GM23248 (cell line): ENCODE results near the gene HOGA1. TPM values are rescaled to one million over a fixed set of nuclear protein-coding genes. Genes with fewer than 3 reads are reported as not detected.
A peak's percentile ranks its signal among the peaks of the same experiment; 100 is the strongest.

Source experiments
- DNase-seq: peaks from one replicate; pipeline ENCODE4 v3.0.0-alpha.2; 2015
- H2AFZ ChIP-seq: fragments of 200-600 bp; sonication (generic); 2 replicates; pipeline ENCODE4 v1.6.1; 2016; ENCODE audit warnings: antibody characterized with exemption
- H3F3A ChIP-seq: fragments of 200-600 bp; sonication (generic); 2 replicates; pipeline ENCODE4 v1.6.1; 2016; ENCODE audit warnings: mild to moderate bottlenecking, antibody characterized with exemption, mixed run types; ENCODE audit not compliant: insufficient read depth
- H3K27ac ChIP-seq: fragments of 200-600 bp; sonication (generic); 2 replicates; pipeline ENCODE4 v1.5.1; 2016; ENCODE audit warnings: mild to moderate bottlenecking
- H3K27me3 ChIP-seq: fragments of 200-600 bp; sonication (generic); replicated peaks from 2 replicates; pipeline ENCODE4 v1.6.1; 2016; ENCODE audit warnings: mild to moderate bottlenecking; ENCODE audit not compliant: insufficient read depth
- H3K36me3 ChIP-seq: fragments of 200-600 bp; sonication (generic); 2 replicates; pipeline ENCODE4 v1.6.1; 2016; ENCODE audit warnings: low read depth, mild to moderate bottlenecking
- H3K4me1 ChIP-seq: fragments of 200-600 bp; sonication (generic); 2 replicates; pipeline ENCODE4 v1.6.1; 2016; ENCODE audit warnings: mild to moderate bottlenecking; ENCODE audit not compliant: insufficient read depth
- H3K4me2 ChIP-seq: fragments of 200-600 bp; sonication (generic); one replicate; pipeline ENCODE4 v1.6.1; 2016; ENCODE audit warnings: mild to moderate bottlenecking; ENCODE audit not compliant: unreplicated experiment
- H3K4me3 ChIP-seq: fragments of 200-600 bp; sonication (generic); 2 replicates; pipeline ENCODE4 v1.5.1; 2016; ENCODE audit warnings: mild to moderate bottlenecking
- H3K79me2 ChIP-seq: fragments of 200-600 bp; sonication (generic); 2 replicates; pipeline ENCODE4 v1.6.1; 2016; ENCODE audit warnings: mild to moderate bottlenecking; ENCODE audit not compliant: insufficient read depth
- H3K9ac ChIP-seq: fragments of 200-600 bp; sonication (generic); 2 replicates; pipeline ENCODE4 v1.6.1; 2016; ENCODE audit warnings: mild to moderate bottlenecking
- H3K9me2 ChIP-seq: fragments of 200-600 bp; sonication (generic); 2 replicates; pipeline ENCODE4 v1.6.1; 2016; ENCODE audit warnings: mixed run types, mild to moderate bottlenecking, moderate library complexity; ENCODE audit not compliant: insufficient read depth
- H3K9me3 ChIP-seq: fragments of 200-600 bp; sonication (generic); one replicate; pipeline ENCODE4 v1.6.1; 2017; ENCODE audit warnings: low read depth
- H4K20me1 ChIP-seq: fragments of 200-600 bp; sonication (generic); 2 replicates; pipeline ENCODE4 v1.6.0; 2016; ENCODE audit not compliant: insufficient read depth
- EZH2 ChIP-seq: fragments of 200-600 bp; sonication (generic); IDR thresholded peaks from 2 replicates; pipeline ENCODE4 v1.6.1; 2018; ENCODE audit warnings: antibody characterized with exemption, mild to moderate bottlenecking; ENCODE audit not compliant: insufficient read depth, poor library complexity, severe bottlenecking
- EZH2phosphoT487 ChIP-seq: fragments of 200-600 bp; sonication (generic); IDR thresholded peaks from 2 replicates; pipeline ENCODE4 v1.6.1; 2018; ENCODE audit warnings: antibody characterized with exemption, moderate library complexity, mild to moderate bottlenecking, low read depth; ENCODE audit not compliant: insufficient read depth
- WGBS, 2 experiments: methylation state at CpG; one replicate each; pipeline ENCODE4 v1.1.6; 2015 to 2017; ENCODE audit warnings: low lambda C conversion rate in 2 of 2, low coverage in 1 of 2; ENCODE audit errors: missing lambda C conversion rate in 2 of 2; 5-methylcytosine and 5-hydroxymethylcytosine counted together
- in situ Hi-C: fragments of 300-500 bp; cut with MboI; formaldehyde crosslinking; loops from 2 replicates; pipeline ENCODE4 v1.15.0; 2020
- polyA plus RNA-seq: library from polyadenylated mRNA; unstranded; fragments of >200 nt; fragmentation: Nextera tagmentation; extraction: Ambion mirVana; gene quantifications from 2 replicates; pipeline ENCODE4 v1.2.1, GENCODE V29; 2016
- total RNA-seq: library from RNA; depleted of rRNA; stranded (reverse); fragments of >200 nt; shearing (Covaris generic); gene quantifications from 2 replicates; pipeline ENCODE4 v1.2.3, GENCODE V29; 2014

Gene HOGA1
- total and polyA plus RNA-seq, 2 experiments from 2014 or later: 0.13 to 0.22 TPM

- TF ChIP-seq EZH2 (no peak), EZH2phosphoT487 (no peak)
- WGBS, 2 experiments: 80 to 83% methylated on average over 6 to 11 of the region's 13 CpGs
- in situ Hi-C loops: no loop called here
- no peak overlapping the region for H3K4me3 ChIP-seq
- H3K27ac ChIP-seq: no peak overlapping the region
- no peaks in the 10 kb centered on the region for H3K9me2 ChIP-seq
- no peaks in the 10 kb centered on the region for H3K79me2 ChIP-seq
- H3K4me1 ChIP-seq: peaks cover 4% of the 10 kb centered on the region; the same call in 1 of the 2 replicates
- no peaks in the 10 kb centered on the region for H3K36me3 ChIP-seq
- H3F3A ChIP-seq: no peaks in the 10 kb centered on the region
- no peaks in the 10 kb centered on the region for H3K9me3 ChIP-seq
- peak overlapping the region; percentile 69 for H2AFZ ChIP-seq
- no peak overlapping the region for H3K4me2 ChIP-seq
- no peaks in the 10 kb centered on the region for H4K20me1 ChIP-seq
- no peak overlapping the region for H3K9ac ChIP-seq
- no peaks in the 10 kb centered on the region for H3K27me3 ChIP-seq
- no peak for DNase-seq
These were observed 713 bp upstream of the HOGA1 start for GRCh38 chr10:97583476-97583875.

GRCh38 chr10:97584798-97585438 lies 729 bp downstream of the HOGA1 start:
- H3F3A ChIP-seq: no peaks in the 10 kb centered on the region
- H3K27me3 ChIP-seq: no peaks in the 10 kb centered on the region
- H3K4me2 ChIP-seq: no peak overlapping the region
- H4K20me1 ChIP-seq: no peaks in the 10 kb centered on the region
- DNase-seq: no peak
- in situ Hi-C loops: no loop called here
- no peaks in the 10 kb centered on the region for H3K79me2 ChIP-seq
- no peaks in the 10 kb centered on the region for H3K9me3 ChIP-seq
- H2AFZ ChIP-seq: no peak overlapping the region
- H3K9ac ChIP-seq: no peak overlapping the region
- peaks cover 4% of the 10 kb centered on the region; the same call in 1 of the 2 replicates for H3K4me1 ChIP-seq
- H3K9me2 ChIP-seq: no peaks in the 10 kb centered on the region
- H3K36me3 ChIP-seq: no peaks in the 10 kb centered on the region
- TF ChIP-seq EZH2phosphoT487: no peak
- WGBS, 2 experiments: 89 to 93% methylated on average over 5 of the region's 5 CpGs
- H3K4me3 ChIP-seq: no peak overlapping the region
- H3K27ac ChIP-seq: no peak overlapping the region

GRCh38 chr10:97585439-97585811 lies 1.2 kb downstream of the HOGA1 start:
- no peaks in the 10 kb centered on the region for H3K36me3 ChIP-seq
- no peaks in the 10 kb centered on the region for H3K27me3 ChIP-seq
- H3K9me2 ChIP-seq: no peaks in the 10 kb centered on the region
- TF ChIP-seq EZH2 (no peak), EZH2phosphoT487 (no peak)
- 88 to 90% methylated on average over 5 of the region's 5 CpGs for WGBS, 2 experiments
- H3K4me1 ChIP-seq: peaks cover 4% of the 10 kb centered on the region; the same call in 1 of the 2 replicates
- no peak overlapping the region for H2AFZ ChIP-seq
- H3K27ac ChIP-seq: no peak overlapping the region
- no peaks in the 10 kb centered on the region for H4K20me1 ChIP-seq
- no peak overlapping the region for H3K9ac ChIP-seq
- DNase-seq: no peak
- H3F3A ChIP-seq: no peaks in the 10 kb centered on the region
- no peak overlapping the region for H3K4me2 ChIP-seq
- no peaks in the 10 kb centered on the region for H3K79me2 ChIP-seq
- in situ Hi-C loops: no loop called here
- H3K4me3 ChIP-seq: no peak overlapping the region
- H3K9me3 ChIP-seq: no peaks in the 10 kb centered on the region

GRCh38 chr10:97587183-97587582 lies 3.0 kb downstream of the HOGA1 start:
- WGBS, 2 experiments: 77 to 87% methylated on average over 2 of the region's 2 CpGs
- no peaks in the 10 kb centered on the region for H3K36me3 ChIP-seq
- H3K27me3 ChIP-seq: no peaks in the 10 kb centered on the region
- H4K20me1 ChIP-seq: no peaks in the 10 kb centered on the region
- no peak overlapping the region for H3K4me3 ChIP-seq
- no peak overlapping the region for H3K9ac ChIP-seq
- no peaks in the 10 kb centered on the region for H3K79me2 ChIP-seq
- H3K4me2 ChIP-seq: no peak overlapping the region
- H3K4me1 ChIP-seq: peaks cover 4% of the 10 kb centered on the region; the same call in 1 of the 2 replicates
- H3K9me3 ChIP-seq: no peaks in the 10 kb centered on the region
- no peaks in the 10 kb centered on the region for H3K9me2 ChIP-seq
- H3K27ac ChIP-seq: no peak overlapping the region
- H3F3A ChIP-seq: no peaks in the 10 kb centered on the region
- in situ Hi-C loops: no loop called here
- no peak overlapping the region for H2AFZ ChIP-seq
- DNase-seq: no peak
- TF ChIP-seq EZH2phosphoT487: no peak
- TF ChIP-seq EZH2: no peak
